Subcutaneous adipose tissue (tissue), 4 donors: Measurements from ENCODE around the gene SPPL2C. TPM values are rescaled to one million over a fixed set of nuclear protein-coding genes. Genes with fewer than 3 reads are reported as not detected.

Experiments used
- total RNA-seq, 4 donors: library from RNA; depleted of rRNA; stranded (reverse); fragments of >200 nt; gene quantifications; one replicate each; pipeline ENCODE4 v1.1.0, GENCODE V29; 2016
- TF ChIP-seq, protein P1 (sequence below): fragments of 450-650 bp; IDR thresholded peaks from one replicate; pipeline ENCODE4 v1.5.1; 2016; ENCODE audit warnings: low read depth, mild to moderate bottlenecking, control low read depth, antibody characterized with exemption, moderate library complexity

Gene SPPL2C
- total RNA-seq, 4 donors from 2014 or later = not detected

GRCh38 chr17:45828171-45828570 lies 16.5 kb upstream of the SPPL2C start:
- TF ChIP-seq, protein P1, sequence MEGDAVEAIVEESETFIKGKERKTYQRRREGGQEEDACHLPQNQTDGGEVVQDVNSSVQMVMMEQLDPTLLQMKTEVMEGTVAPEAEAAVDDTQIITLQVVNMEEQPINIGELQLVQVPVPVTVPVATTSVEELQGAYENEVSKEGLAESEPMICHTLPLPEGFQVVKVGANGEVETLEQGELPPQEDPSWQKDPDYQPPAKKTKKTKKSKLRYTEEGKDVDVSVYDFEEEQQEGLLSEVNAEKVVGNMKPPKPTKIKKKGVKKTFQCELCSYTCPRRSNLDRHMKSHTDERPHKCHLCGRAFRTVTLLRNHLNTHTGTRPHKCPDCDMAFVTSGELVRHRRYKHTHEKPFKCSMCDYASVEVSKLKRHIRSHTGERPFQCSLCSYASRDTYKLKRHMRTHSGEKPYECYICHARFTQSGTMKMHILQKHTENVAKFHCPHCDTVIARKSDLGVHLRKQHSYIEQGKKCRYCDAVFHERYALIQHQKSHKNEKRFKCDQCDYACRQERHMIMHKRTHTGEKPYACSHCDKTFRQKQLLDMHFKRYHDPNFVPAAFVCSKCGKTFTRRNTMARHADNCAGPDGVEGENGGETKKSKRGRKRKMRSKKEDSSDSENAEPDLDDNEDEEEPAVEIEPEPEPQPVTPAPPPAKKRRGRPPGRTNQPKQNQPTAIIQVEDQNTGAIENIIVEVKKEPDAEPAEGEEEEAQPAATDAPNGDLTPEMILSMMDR = no peak

GRCh38 chr17:45828582-45829133 lies 16.0 kb upstream of the SPPL2C start:
- TF ChIP-seq, protein P1 = no peak

GRCh38 chr17:45833920-45834319 lies 10.8 kb upstream of the SPPL2C start:
- TF ChIP-seq, protein P1 = no peak

GRCh38 chr17:45834471-45835396 lies 9.9 kb upstream of the SPPL2C start:
- TF ChIP-seq, protein P1 = no peak

- TF ChIP-seq, protein P1 = no peak
Observed at GRCh38 chr17:45835481-45835880, 9.2 kb upstream of the SPPL2C start.

GRCh38 chr17:45836047-45837044 lies 8.3 kb upstream of the SPPL2C start:
- TF ChIP-seq, protein P1 = no peak

DNA sequence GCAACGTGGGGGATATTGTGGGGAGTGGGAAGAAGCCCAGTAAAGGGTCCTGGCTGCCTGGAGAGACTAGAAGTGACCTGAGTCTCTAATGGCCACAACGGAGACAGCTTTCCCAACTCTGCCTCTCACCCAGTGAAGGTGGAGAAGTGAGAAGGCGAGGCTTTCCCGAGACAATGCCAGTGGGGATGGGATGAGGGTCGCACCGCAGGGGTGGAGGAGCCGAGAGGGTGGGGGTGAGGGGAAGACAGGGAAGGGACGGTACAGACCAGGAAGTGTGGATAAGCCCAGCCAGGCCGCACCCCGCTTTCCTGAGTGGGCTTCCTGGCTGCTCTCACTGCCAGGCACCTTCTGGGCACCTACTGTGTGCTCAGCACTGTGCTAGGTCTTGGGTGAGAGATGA lies 7.5 kb upstream of the SPPL2C start:
- TF ChIP-seq, protein P1 = no peak
